ENCODE data around the gene CASR. TPM values are rescaled to one million over a fixed set of nuclear protein-coding genes. Genes with fewer than 3 reads are reported as not detected.

Gene CASR
- polyA plus RNA-seq, 2 donors = not detected

DNA sequence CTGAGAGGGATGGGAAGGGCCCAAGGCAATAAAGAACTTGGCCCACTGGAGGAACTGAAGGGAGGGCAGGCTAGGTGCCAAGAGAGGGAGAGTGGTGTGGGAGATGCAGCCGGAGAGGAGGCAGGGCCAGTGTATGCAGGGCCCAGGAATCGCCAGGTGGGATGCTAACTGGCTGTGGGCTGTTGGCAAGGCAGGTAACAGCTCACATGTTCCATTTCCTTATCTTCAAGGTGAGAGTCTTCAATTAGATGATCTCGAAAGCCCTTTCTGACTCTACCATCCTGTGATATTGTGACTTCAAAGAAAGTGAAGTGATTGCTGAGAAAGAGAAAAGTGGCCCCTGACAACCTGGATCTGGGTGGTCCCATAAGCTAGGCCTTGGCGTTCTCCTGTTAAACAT lies 49.0 kb downstream of the CASR start:
- 68 to 73% methylated on average over 4 of the region's 4 CpGs for WGBS, 2 donors
- Histone ChIP-seq H3K27me3 (ENCODE audit: control insufficient read depth in 1 of 2, insufficient read depth in 2 of 2, low read length in 2 of 2) (no peaks in the 10 kb centered on the region), H3K9me3 (ENCODE audit: control insufficient read depth in 2 of 2, insufficient read depth in 1 of 2, low read depth in 1 of 2, low read length in 1 of 2) (no peaks in the 10 kb centered on the region), H3K27ac (ENCODE audit: low read depth in 2 of 2, low read length in 1 of 2) (no peak overlapping the region), H3K4me3 (ENCODE audit: low read depth in 1 of 2, low read length in 2 of 2) (no peak overlapping the region), H3K4me1 (ENCODE audit: control insufficient read depth in 2 of 2, insufficient read depth in 2 of 2, low read length in 1 of 2) (no peaks in the 10 kb centered on the region), H3K36me3 (ENCODE audit: control insufficient read depth in 2 of 2, insufficient read depth in 2 of 2, low read length in 1 of 2) (no peaks in the 10 kb centered on the region)

- Histone ChIP-seq H3K27me3 (ENCODE audit: control insufficient read depth in 1 of 2, insufficient read depth in 2 of 2, low read length in 2 of 2) (no peaks in the 10 kb centered on the region), H3K27ac (ENCODE audit: low read depth in 2 of 2, low read length in 1 of 2) (no peak overlapping the region), H3K9me3 (ENCODE audit: control insufficient read depth in 2 of 2, insufficient read depth in 1 of 2, low read depth in 1 of 2, low read length in 1 of 2) (peaks cover 0 to 2% of the 10 kb centered on the region in 2 donors), H3K36me3 (ENCODE audit: control insufficient read depth in 2 of 2, insufficient read depth in 2 of 2, low read length in 1 of 2) (no peaks in the 10 kb centered on the region), H3K4me3 (ENCODE audit: low read depth in 1 of 2, low read length in 2 of 2) (no peak overlapping the region), H3K4me1 (ENCODE audit: control insufficient read depth in 2 of 2, insufficient read depth in 2 of 2, low read length in 1 of 2) (no peaks in the 10 kb centered on the region)
- WGBS, 2 donors = 77 to 80% methylated on average over 13 of the region's 13 CpGs
These were observed 49.9 kb downstream of the CASR start for GRCh38 chr3:122233101-122233952.

DNA sequence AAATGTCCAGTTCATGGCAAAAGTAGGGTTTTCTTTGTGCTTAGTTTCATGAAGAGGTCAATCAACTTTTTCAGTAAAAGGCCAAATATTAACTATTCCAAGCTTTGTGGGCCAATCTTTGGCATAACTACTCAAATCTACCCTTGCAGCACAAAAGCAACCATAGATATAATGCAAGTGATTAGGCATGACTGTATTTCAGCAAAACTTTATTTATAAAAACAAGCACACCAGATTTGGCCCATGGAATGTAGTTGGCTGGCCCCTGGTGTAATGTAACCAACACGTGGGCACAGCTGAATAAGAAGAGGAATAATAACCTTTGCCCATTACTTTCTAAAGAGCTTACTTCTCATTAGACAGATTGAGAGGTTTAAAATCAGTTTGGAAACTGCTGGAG lies 50.6 kb downstream of the CASR start:
- Histone ChIP-seq H3K4me3 (ENCODE audit: low read depth in 1 of 2, low read length in 2 of 2) (no peak overlapping the region), H3K36me3 (ENCODE audit: control insufficient read depth in 2 of 2, insufficient read depth in 2 of 2, low read length in 1 of 2) (no peaks in the 10 kb centered on the region), H3K4me1 (ENCODE audit: control insufficient read depth in 2 of 2, insufficient read depth in 2 of 2, low read length in 1 of 2) (no peaks in the 10 kb centered on the region), H3K27ac (ENCODE audit: low read depth in 2 of 2, low read length in 1 of 2) (no peak overlapping the region), H3K9me3 (ENCODE audit: control insufficient read depth in 2 of 2, insufficient read depth in 1 of 2, low read depth in 1 of 2, low read length in 1 of 2) (peaks cover 0 to 2% of the 10 kb centered on the region in 2 donors), H3K27me3 (ENCODE audit: control insufficient read depth in 1 of 2, insufficient read depth in 2 of 2, low read length in 2 of 2) (no peaks in the 10 kb centered on the region)
- 34 to 40% methylated on average over 1 of the region's 1 CpG for WGBS, 2 donors

GRCh38 chr3:122235147-122235546 lies 51.7 kb downstream of the CASR start:
- 83% methylated on average over 3 of the region's 3 CpGs for WGBS, 2 donors
- H3K27ac ChIP-seq (ENCODE audit: low read depth in 2 of 2, low read length in 1 of 2) = no peak overlapping the region
- no peaks in the 10 kb centered on the region for H3K27me3 ChIP-seq (ENCODE audit: control insufficient read depth in 1 of 2, insufficient read depth in 2 of 2, low read length in 2 of 2)
- H3K4me3 ChIP-seq (ENCODE audit: low read depth in 1 of 2, low read length in 2 of 2) = no peak overlapping the region
- H3K36me3 ChIP-seq (ENCODE audit: control insufficient read depth in 2 of 2, insufficient read depth in 2 of 2, low read length in 1 of 2) = no peaks in the 10 kb centered on the region
- H3K4me1 ChIP-seq (ENCODE audit: control insufficient read depth in 2 of 2, insufficient read depth in 2 of 2, low read length in 1 of 2) = no peaks in the 10 kb centered on the region
- peaks cover 0 to 2% of the 10 kb centered on the region in 2 donors for H3K9me3 ChIP-seq (ENCODE audit: control insufficient read depth in 2 of 2, insufficient read depth in 1 of 2, low read depth in 1 of 2, low read length in 1 of 2)

DNA sequence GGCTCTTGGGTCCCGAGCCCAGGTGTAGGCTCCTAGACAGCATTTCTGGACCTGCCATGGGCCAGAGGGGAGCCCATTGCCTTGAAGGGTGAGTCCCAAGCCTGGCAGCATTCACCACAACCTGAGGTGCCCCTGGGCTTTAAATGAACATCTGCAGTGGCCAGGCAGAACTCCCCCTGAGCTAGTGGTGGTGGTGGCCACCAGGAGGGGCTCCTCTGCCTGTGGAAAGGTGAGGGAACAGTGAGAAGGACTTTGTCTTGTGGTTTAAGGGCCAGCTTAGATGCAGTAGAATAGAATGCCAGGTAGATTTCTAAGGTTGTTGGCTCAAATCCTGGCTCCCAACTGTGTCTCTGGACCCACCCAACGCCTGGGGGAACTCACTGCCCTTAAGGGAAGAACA lies 55.6 kb downstream of the CASR start:
- no peak overlapping the region for H3K4me3 ChIP-seq (ENCODE audit: low read depth in 1 of 2, low read length in 2 of 2)
- 78 to 83% methylated on average over 2 of the region's 2 CpGs for WGBS, 2 donors

GRCh38 chr3:122245513-122246174 lies 62.2 kb downstream of the CASR start:
- no peaks in the 10 kb centered on the region for H3K4me1 ChIP-seq (ENCODE audit: control insufficient read depth in 2 of 2, insufficient read depth in 2 of 2, low read length in 1 of 2)
- no peaks in the 10 kb centered on the region for H3K9me3 ChIP-seq (ENCODE audit: control insufficient read depth in 2 of 2, insufficient read depth in 1 of 2, low read depth in 1 of 2, low read length in 1 of 2)
- H3K27ac ChIP-seq (ENCODE audit: low read depth in 2 of 2, low read length in 1 of 2) = no peak overlapping the region
- H3K4me3 ChIP-seq (ENCODE audit: low read depth in 1 of 2, low read length in 2 of 2) = no peak overlapping the region
- H3K36me3 ChIP-seq (ENCODE audit: control insufficient read depth in 2 of 2, insufficient read depth in 2 of 2, low read length in 1 of 2) = no peaks in the 10 kb centered on the region
- 50 to 53% methylated on average over 7 of the region's 7 CpGs for WGBS, 2 donors
- H3K27me3 ChIP-seq (ENCODE audit: control insufficient read depth in 1 of 2, insufficient read depth in 2 of 2, low read length in 2 of 2) = no peaks in the 10 kb centered on the region

More for the DNA sequence above, 55.6 kb downstream of the CASR start:
- Histone ChIP-seq H3K36me3 (ENCODE audit: control insufficient read depth in 2 of 2, insufficient read depth in 2 of 2, low read length in 1 of 2) (no peaks in the 10 kb centered on the region), H3K27ac (ENCODE audit: low read depth in 2 of 2, low read length in 1 of 2) (no peak overlapping the region), H3K9me3 (ENCODE audit: control insufficient read depth in 2 of 2, insufficient read depth in 1 of 2, low read depth in 1 of 2, low read length in 1 of 2) (peaks cover 0 to 2% of the 10 kb centered on the region in 2 donors), H3K4me1 (ENCODE audit: control insufficient read depth in 2 of 2, insufficient read depth in 2 of 2, low read length in 1 of 2) (no peaks in the 10 kb centered on the region), H3K27me3 (ENCODE audit: control insufficient read depth in 1 of 2, insufficient read depth in 2 of 2, low read length in 2 of 2) (no peaks in the 10 kb centered on the region)

- H3K27me3 ChIP-seq (ENCODE audit: control insufficient read depth in 1 of 2, insufficient read depth in 2 of 2, low read length in 2 of 2) = no peaks in the 10 kb centered on the region
- no peaks in the 10 kb centered on the region for H3K9me3 ChIP-seq (ENCODE audit: control insufficient read depth in 2 of 2, insufficient read depth in 1 of 2, low read depth in 1 of 2, low read length in 1 of 2)
- H3K4me3 ChIP-seq (ENCODE audit: low read depth in 1 of 2, low read length in 2 of 2) = no peak overlapping the region
- no peak overlapping the region for H3K27ac ChIP-seq (ENCODE audit: low read depth in 2 of 2, low read length in 1 of 2)
- H3K36me3 ChIP-seq (ENCODE audit: control insufficient read depth in 2 of 2, insufficient read depth in 2 of 2, low read length in 1 of 2) = no peaks in the 10 kb centered on the region
- WGBS, 2 donors = 46 to 55% methylated on average over 4 of the region's 4 CpGs
- H3K4me1 ChIP-seq (ENCODE audit: control insufficient read depth in 2 of 2, insufficient read depth in 2 of 2, low read length in 1 of 2) = no peaks in the 10 kb centered on the region
These were observed 62.7 kb downstream of the CASR start for GRCh38 chr3:122246199-122246598.

- 63 to 70% methylated on average over 8 of the region's 8 CpGs for WGBS, 2 donors
- H3K27me3 ChIP-seq (ENCODE audit: control insufficient read depth in 1 of 2, insufficient read depth in 2 of 2, low read length in 2 of 2) = no peaks in the 10 kb centered on the region
- H3K36me3 ChIP-seq (ENCODE audit: control insufficient read depth in 2 of 2, insufficient read depth in 2 of 2, low read length in 1 of 2) = no peaks in the 10 kb centered on the region
- no peak overlapping the region for H3K4me3 ChIP-seq (ENCODE audit: low read depth in 1 of 2, low read length in 2 of 2)
- no peak overlapping the region for H3K27ac ChIP-seq (ENCODE audit: low read depth in 2 of 2, low read length in 1 of 2)
- H3K9me3 ChIP-seq (ENCODE audit: control insufficient read depth in 2 of 2, insufficient read depth in 1 of 2, low read depth in 1 of 2, low read length in 1 of 2) = no peaks in the 10 kb centered on the region
- H3K4me1 ChIP-seq (ENCODE audit: control insufficient read depth in 2 of 2, insufficient read depth in 2 of 2, low read length in 1 of 2) = no peaks in the 10 kb centered on the region
These were observed 63.8 kb downstream of the CASR start for GRCh38 chr3:122247087-122247824.

GRCh38 chr3:122247825-122248185 lies 64.3 kb downstream of the CASR start:
- whole genome bisulfite sequencing, 2 donors = 48 to 70% methylated on average over 5 of the region's 5 CpGs
- H3K4me1 ChIP-seq (ENCODE audit: control insufficient read depth in 2 of 2, insufficient read depth in 2 of 2, low read length in 1 of 2) = no peaks in the 10 kb centered on the region
- no peaks in the 10 kb centered on the region for H3K27me3 ChIP-seq (ENCODE audit: control insufficient read depth in 1 of 2, insufficient read depth in 2 of 2, low read length in 2 of 2)
- H3K27ac ChIP-seq (ENCODE audit: low read depth in 2 of 2, low read length in 1 of 2) = no peak overlapping the region
- no peaks in the 10 kb centered on the region for H3K9me3 ChIP-seq (ENCODE audit: control insufficient read depth in 2 of 2, insufficient read depth in 1 of 2, low read depth in 1 of 2, low read length in 1 of 2)
- H3K36me3 ChIP-seq (ENCODE audit: control insufficient read depth in 2 of 2, insufficient read depth in 2 of 2, low read length in 1 of 2) = no peaks in the 10 kb centered on the region
- no peak overlapping the region for H3K4me3 ChIP-seq (ENCODE audit: low read depth in 1 of 2, low read length in 2 of 2)
